Ascending aorta (tissue), 2 donors: Measurements from ENCODE around the gene MRPL20. TPM values are rescaled to one million over a fixed set of nuclear protein-coding genes. Genes with fewer than 3 reads are reported as not detected.
"Not testable (repeated sequence)": the region's sequence is repeated elsewhere in the genome, so short reads cannot be mapped to it uniquely, and the experiment has no call there.

Experiments used
- DNase-seq, 2 donors: peaks; one replicate each; pipeline ENCODE4 v3.0.0-alpha.2; 2019; ENCODE audit warnings: low spot score in 2 of 2
- H3K27ac ChIP-seq, 2 donors: fragments of 200-600 bp; sonication (generic); one replicate each; pipeline ENCODE4 v1.5.1; 2016 to 2017; ENCODE audit warnings: mild to moderate bottlenecking in 1 of 2
- H3K27me3 ChIP-seq: fragments of 200-600 bp; sonication (generic); one replicate; pipeline ENCODE4 v1.5.1; 2017
- H3K36me3 ChIP-seq, 2 donors: fragments of 200-600 bp; sonication (generic); one replicate each; pipeline ENCODE4 v1.5.1; 2016
- H3K4me1 ChIP-seq, 2 donors: fragments of 200-600 bp; sonication (generic); one replicate each; pipeline ENCODE4 v1.5.1; 2016 to 2017; ENCODE audit warnings: mild to moderate bottlenecking in 1 of 2
- H3K4me3 ChIP-seq, 2 donors: fragments of 200-600 bp; sonication (generic); one replicate each; pipeline ENCODE4 v1.5.1; 2016 to 2017; ENCODE audit warnings: mild to moderate bottlenecking in 1 of 2
- H3K9me3 ChIP-seq, 2 donors: fragments of 200-600 bp; sonication (generic); one replicate each; pipeline ENCODE4 v1.5.1; 2016
- intact Hi-C: fragments of 100-400 bp; cut with DNase I; formaldehyde crosslinking; loops from one replicate; pipeline ENCODE4 v1.15.1; 2023
- total RNA-seq: library from RNA; depleted of rRNA; stranded (reverse); fragments of >200 nt; gene quantifications from one replicate; pipeline ENCODE4 v1.1.0, GENCODE V29; 2016
- TF ChIP-seq, protein P1 (sequence below), 3 experiments: fragments of 200-600 bp in 2 of 3; fragments of 450-650 bp in 1 of 3; sonication (generic) in 2 of 3; IDR thresholded peaks; one replicate each; pipeline ENCODE4 v1.5.1; 2016 to 2019; ENCODE audit warnings: antibody characterized with exemption in 3 of 3, mild to moderate bottlenecking in 1 of 3, moderate library complexity in 1 of 3

MRPL20 gene
- total RNA-seq, 1 donor from 2014 or later, result 63.4 TPM

DNA sequence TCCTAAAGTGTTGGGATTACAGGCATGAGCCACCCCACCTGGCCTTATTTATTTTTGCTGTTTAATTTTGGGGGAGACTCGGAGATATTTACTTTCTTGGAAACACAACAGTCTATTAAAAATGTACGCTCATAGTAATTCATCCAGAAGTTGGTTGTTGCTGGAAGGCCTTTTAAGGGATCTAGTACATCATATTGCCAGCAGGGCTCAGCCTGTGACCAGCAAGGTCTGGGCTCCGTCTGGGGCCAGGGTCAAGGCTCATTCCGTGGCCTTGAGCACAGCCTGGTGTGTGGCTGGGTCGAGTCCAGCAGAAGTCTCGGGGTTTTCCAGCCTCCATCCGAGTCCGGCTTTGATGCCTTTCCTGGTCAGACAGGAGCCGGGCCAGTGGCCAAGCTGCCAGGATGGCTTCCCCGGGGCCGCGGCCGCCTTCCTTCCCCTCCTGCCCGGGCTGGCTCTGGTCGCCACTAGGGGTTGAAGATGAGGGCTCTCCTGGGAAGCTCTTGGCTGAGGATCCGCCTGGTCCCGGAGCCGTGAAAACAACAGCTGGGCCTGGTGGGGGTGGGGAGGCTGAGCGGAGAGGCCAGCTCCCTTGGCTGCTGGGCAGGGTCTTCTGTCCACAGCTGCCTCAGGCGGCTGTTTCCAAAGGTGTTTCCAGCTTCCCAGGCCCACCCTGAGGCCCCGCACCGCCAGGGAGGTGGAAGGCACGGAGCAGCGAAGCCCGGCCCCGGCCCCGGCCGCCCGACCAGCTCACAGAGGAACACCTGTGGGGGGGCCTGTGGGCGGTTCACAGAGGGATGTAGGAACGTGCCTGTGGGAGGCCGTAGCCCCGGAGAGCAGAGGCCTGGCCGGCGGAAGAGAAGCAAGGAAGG is 23.3 kb upstream of the MRPL20 start:
- Histone ChIP-seq H3K27ac (peak overlapping the region; percentile 81 to 82), H3K4me1 (peaks cover 11 to 24% of the 10 kb centered on the region in 2 donors), H3K4me3 (no peak overlapping the region), H3K36me3 (no peaks in the 10 kb centered on the region), H3K9me3 (no peaks in the 10 kb centered on the region), H3K27me3 (no peaks in the 10 kb centered on the region)
- intact Hi-C loops, result no loop called here
- TF ChIP-seq, protein P1, sequence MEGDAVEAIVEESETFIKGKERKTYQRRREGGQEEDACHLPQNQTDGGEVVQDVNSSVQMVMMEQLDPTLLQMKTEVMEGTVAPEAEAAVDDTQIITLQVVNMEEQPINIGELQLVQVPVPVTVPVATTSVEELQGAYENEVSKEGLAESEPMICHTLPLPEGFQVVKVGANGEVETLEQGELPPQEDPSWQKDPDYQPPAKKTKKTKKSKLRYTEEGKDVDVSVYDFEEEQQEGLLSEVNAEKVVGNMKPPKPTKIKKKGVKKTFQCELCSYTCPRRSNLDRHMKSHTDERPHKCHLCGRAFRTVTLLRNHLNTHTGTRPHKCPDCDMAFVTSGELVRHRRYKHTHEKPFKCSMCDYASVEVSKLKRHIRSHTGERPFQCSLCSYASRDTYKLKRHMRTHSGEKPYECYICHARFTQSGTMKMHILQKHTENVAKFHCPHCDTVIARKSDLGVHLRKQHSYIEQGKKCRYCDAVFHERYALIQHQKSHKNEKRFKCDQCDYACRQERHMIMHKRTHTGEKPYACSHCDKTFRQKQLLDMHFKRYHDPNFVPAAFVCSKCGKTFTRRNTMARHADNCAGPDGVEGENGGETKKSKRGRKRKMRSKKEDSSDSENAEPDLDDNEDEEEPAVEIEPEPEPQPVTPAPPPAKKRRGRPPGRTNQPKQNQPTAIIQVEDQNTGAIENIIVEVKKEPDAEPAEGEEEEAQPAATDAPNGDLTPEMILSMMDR (IDR thresholded peaks at IDR 0.05), result peak in 1 of 3 experiments; percentile 15
- peak in 1 of 2 donors; percentile 75 for DNase-seq

DNA sequence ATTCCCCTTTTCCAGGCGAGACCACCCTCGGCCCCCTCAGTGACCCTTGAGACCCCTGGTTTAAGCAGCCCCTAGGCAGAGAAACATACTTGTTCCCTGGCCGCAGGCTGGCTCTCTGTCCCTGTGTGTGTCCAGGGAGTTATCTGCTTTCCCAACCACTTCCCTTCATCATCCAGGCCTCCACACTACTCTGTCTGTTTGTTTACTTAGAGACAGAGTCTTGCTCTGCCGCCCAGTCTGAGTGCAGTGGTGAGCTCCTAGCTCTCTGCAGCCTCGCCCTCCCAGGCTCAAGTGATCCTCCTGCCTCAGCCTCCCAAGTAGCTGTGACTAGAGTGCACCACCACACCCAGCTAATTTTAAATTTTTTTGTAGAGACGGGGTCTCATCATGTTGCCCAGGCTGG is 22.6 kb upstream of the MRPL20 start:
- Histone ChIP-seq H3K27ac (peak overlapping the region; percentile 81 to 82), H3K4me1 (peaks cover 11 to 19% of the 10 kb centered on the region in 2 donors), H3K9me3 (no peaks in the 10 kb centered on the region), H3K36me3 (no peaks in the 10 kb centered on the region), H3K27me3 (no peaks in the 10 kb centered on the region), H3K4me3 (no peak overlapping the region)
- DNase-seq, result no peak
- TF ChIP-seq, protein P1 (IDR thresholded peaks at IDR 0.05), result no peak
- intact Hi-C loops, result no loop called here

DNA sequence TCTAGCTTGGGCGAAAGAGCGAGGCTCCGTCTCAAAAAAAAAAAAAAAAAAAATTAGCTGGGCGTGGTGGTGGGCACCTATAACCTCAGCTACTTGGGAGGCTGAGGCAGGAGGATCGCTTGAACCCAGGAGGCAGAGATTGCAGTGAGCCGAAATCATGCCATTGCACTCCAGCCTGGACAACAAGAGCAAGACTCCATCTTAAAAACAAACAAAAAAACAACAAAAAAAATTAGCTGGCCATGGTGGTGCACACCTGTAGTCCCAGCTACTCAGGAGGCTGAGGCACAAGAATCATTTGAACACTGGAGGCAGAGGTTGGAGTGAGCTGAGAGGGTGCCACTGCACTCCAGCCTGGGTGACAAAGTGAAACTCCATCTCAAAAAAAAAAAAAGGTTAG is 21.9 kb upstream of the MRPL20 start:
- peaks cover 6 to 12% of the 10 kb centered on the region in 2 donors for H3K4me1 ChIP-seq
- intact Hi-C loops, H3K36me3 ChIP-seq, DNase-seq, H3K9me3 ChIP-seq, H3K4me3 ChIP-seq, H3K27ac ChIP-seq, H3K27me3 ChIP-seq: not testable (repeated sequence)

DNA sequence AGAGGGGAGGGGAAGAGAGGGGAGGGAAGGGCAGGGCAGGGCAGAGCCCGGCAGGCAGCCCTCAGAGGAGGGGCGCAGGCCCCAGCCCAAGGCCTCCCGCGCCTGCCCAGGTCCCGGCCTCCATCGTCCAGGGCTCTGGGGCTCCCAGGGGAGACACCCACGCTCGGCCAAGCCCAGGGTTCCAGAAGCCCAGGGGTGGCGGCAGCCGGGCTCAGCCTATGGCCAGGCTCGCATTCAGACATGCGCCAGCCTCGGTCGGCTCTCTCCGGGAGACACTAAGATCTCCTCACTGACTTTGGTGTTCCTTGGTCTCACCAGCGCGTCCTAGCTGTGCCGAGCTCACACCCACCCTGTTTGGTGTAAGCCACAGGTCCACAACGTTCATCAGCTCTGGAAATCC is 21.1 kb upstream of the MRPL20 start:
- peaks cover 6 to 11% of the 10 kb centered on the region in 2 donors for H3K4me1 ChIP-seq
- no peaks in the 10 kb centered on the region for H3K36me3 ChIP-seq
- H3K27ac ChIP-seq, result no peak overlapping the region
- no peaks in the 10 kb centered on the region for H3K9me3 ChIP-seq
- H3K27me3 ChIP-seq, result no peaks in the 10 kb centered on the region
- no peak for DNase-seq
- TF ChIP-seq, protein P1 (IDR thresholded peaks at IDR 0.05), result no peak
- intact Hi-C loops, result no loop called here
- H3K4me3 ChIP-seq, result no peak overlapping the region

DNA sequence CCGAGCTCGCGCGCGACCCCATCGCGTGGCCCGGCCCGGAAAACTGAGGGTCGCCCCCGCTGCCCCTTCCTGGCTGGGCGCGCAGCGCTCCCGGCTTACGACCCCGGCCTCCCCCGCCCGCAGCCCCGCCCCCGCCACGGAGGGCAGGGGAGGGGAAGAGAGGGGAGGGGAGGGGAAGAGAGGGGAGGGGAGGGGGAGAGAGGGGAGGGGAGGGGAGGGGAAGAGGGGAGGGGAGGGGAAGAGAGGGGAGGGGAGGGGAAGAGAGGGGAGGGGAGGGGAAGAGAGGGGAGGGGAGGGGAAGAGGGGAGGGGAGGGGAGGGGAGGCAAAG is 20.7 kb upstream of the MRPL20 start:
- intact Hi-C loops, result no loop called here
- Histone ChIP-seq H3K27me3 (no peaks in the 10 kb centered on the region), H3K4me3 (peak overlapping the region; percentile 38 to 55), H3K9me3 (no peaks in the 10 kb centered on the region), H3K27ac (no peak overlapping the region), H3K4me1 (peaks cover 6 to 11% of the 10 kb centered on the region in 2 donors), H3K36me3 (no peaks in the 10 kb centered on the region)
- TF ChIP-seq, protein P1 (IDR thresholded peaks at IDR 0.05), result no peak
- no peak for DNase-seq

DNA sequence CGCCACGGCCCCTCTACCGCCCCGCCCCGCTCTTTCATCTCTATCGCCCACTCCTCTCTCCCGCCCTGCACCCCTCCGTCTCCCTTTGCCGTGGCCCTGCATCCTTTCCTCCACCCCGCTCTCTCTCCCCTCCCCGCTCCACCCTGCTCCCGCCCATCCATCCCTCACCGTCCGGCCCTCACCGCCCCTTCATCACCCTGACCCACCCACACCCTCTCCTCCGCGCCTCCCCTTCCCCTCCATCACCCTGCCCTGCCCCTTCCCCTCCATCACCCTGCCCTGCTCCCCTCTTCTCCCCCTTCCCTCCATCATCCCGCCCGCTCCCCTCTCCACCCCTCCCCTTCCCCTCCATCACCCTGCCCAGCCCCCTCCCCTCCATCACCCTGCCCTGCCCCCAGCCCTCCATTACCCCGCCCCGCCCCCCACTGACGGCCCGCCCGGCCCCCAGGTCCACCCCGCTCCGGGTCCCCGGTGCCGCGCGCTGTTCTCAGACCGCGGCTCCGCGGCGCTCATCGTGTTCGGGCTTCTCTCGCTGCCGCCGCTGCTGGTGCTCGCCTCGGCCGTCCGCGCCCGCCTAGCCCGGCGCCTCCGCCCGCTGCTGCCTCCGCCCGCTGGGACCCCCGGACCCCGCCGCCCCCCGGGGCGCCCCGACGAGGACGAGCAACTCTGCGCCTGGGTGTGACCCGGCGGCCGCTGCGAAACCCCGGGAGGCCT is 20.2 kb upstream of the MRPL20 start:
- Histone ChIP-seq H3K27ac (no peak overlapping the region), H3K36me3 (no peaks in the 10 kb centered on the region), H3K4me3 (peak overlapping the region; percentile 38 to 55), H3K4me1 (peaks cover 6 to 11% of the 10 kb centered on the region in 2 donors), H3K9me3 (no peaks in the 10 kb centered on the region), H3K27me3 (no peaks in the 10 kb centered on the region)
- intact Hi-C loops, result no loop called here
- TF ChIP-seq, protein P1 (IDR thresholded peaks at IDR 0.05), result no peak
- DNase-seq, result no peak
